GM10266 (cell line): ENCODE data around the gene ZNF708.
"Not testable (repeated sequence)": the region's sequence is repeated elsewhere in the genome, so short reads cannot be mapped to it uniquely, and the experiment has no call there.

ENCODE experiments used
- DNase-seq: peaks from one replicate; pipeline ENCODE4 v3.0.0; 2012; ENCODE audit errors: extremely low spot score
- CTCF ChIP-seq: IDR thresholded peaks from 2 replicates; pipeline ENCODE4 v1.5.1; 2012; ENCODE audit warnings: mild to moderate bottlenecking, low read depth; ENCODE audit not compliant: control insufficient read depth, insufficient read depth; ENCODE audit errors: missing control alignments

Gene ZNF708

GRCh38 chr19:21326169-21326568 is 3.0 kb downstream of the ZNF708 start:
- TF ChIP-seq CTCF: no peak
- DNase-seq: no peak

- no peak for DNase-seq
- TF ChIP-seq CTCF: no peak
These were observed 6.2 kb downstream of the ZNF708 start for GRCh38 chr19:21323000-21323399.

- no peak for DNase-seq
- TF ChIP-seq CTCF: no peak
These were observed 6.7 kb downstream of the ZNF708 start for GRCh38 chr19:21322528-21322927.

GRCh38 chr19:21321996-21322395 is 7.2 kb downstream of the ZNF708 start:
- no peak for TF ChIP-seq CTCF
- no peak for DNase-seq

GRCh38 chr19:21321134-21321533 is 8.1 kb downstream of the ZNF708 start:
- TF ChIP-seq CTCF: no peak
- DNase-seq: no peak

- TF ChIP-seq CTCF: no peak
- DNase-seq: no peak
These were observed 11.4 kb downstream of the ZNF708 start for GRCh38 chr19:21317821-21318220.

GRCh38 chr19:21314676-21315075 is 14.5 kb downstream of the ZNF708 start:
- no peak for TF ChIP-seq CTCF
- no peak for DNase-seq

GRCh38 chr19:21312807-21313206 is 16.4 kb downstream of the ZNF708 start:
- not testable (repeated sequence) for DNase-seq
